ENCODE results near the gene NBDY.

The NBDY gene

DNA sequence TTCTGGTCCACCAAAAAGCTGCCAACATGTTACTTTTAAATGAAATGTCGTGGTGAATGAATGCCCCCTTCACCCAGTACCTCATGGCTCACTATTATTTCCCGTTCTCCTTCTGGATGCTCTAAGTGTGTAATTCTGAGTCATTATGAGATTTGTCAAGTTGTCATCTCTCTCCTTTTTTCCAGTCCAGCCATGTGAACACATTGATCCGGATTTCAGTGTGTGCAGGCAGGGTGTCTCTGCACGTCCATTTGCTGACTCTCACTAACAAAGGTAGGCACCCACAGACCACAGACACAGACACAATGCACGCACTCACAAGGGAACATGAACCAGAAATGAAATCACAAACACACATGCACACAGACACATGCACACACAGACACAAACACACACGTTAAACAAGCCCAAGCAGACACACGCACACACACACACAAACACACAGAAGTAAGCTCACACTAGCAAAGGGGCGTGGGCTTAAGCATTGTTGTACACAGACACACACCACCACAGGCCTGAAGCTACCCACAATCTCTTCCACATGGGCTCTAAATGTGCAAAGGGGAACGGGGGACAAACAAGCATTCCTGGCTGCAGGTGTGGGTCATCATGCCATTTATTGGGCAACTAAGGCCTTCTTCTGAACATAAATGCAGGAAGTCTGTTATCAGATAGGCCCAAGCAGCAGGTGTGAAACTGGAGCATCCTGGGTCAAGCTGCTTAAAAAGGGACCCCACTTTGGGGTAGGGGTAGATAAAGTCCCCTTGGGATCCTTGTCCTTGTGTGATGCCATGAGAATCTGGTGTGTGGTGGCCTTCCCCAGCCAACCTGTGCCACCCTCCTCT lies 58.1 kb downstream of the NBDY start:
- DNase-seq = no peak

DNA sequence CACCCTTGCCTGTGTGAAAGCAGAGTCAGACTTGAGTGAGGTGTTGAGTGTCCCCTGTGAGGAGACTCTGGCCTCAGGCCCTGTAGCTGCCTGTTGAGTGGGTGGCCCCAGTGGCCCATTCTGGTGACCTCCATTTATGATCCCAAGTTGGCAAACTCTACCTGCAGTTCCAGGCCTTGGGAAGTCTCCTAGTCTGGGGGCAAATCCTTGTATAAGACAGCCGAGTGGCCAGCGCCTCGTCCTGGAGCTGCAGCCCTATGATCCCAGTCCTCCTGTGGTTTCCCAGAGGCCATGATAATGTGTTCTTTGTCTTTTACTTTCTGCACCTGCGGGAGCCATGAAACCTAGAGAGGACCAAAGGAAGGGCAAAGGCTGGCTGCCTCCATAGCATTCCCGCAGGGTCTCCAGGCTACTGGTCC lies 58.7 kb downstream of the NBDY start:
- DNase-seq = no peak

DNA sequence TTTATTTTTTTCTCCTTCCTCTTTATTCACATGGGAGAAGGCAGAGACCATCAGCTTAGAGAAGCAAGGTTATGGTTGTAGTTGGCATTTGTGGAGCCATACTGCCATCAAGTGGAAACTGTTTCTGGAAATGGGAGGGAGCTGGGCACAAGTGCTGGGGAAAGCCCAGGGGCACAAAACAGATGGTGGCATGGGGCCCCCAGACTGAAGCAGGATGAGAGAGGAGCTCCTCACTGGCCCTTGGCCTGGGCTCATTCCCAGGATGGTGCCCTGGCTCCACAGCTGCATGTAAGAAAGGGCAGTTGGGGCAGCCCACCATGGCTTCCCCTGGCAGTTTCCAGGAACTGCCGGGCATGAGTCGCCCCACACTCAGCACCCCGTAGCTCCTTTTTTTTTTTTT lies 59.2 kb downstream of the NBDY start:
- no peak for DNase-seq

DNA sequence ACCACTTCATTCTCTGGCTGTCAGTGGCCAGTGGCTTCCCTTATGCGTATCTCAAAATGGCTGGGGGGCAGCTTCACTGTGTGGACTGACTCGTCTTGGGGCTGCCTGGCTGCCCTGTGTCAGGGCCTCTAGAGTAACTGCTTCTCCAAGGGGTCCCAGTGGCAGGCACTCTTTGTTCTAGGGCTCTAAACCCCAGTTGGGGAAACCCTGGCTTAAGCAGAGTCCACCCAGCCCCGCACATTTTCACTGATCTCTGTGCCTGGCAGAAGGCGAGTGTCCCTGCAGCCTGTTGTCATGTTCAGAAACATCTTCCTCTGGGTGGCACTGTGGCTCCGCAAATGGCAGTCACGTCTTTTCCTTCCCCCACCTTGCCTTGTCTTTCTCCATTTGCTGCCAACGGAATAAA lies 59.7 kb downstream of the NBDY start:
- no peak for DNase-seq

DNA sequence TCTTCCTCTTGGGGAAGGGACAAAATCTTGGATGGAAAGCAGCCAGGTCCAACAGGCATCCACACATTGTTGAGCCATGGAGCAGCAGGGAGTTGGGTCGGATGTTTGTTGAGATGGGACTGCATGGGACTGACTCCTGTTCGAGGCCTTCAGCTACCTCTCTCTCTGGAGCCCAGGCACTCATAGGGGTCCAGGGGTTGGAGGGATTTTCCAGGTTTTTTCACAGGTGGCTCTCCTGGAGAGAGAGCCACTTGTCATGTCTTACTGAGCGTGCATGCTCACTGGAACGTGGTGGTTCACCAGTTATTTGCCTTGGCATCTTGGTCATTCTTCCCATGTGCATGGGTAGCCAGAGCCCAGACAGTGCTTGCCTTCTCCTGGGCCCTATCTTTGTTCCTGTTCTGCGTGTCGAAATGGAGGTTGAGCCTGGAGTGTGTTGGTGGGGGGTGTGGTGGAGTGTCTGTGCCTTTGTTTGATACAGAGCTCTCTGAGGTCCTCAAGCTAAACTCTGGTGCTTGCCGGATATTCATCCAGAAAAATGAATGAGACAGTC lies 60.6 kb downstream of the NBDY start:
- DNase-seq = no peak

DNA sequence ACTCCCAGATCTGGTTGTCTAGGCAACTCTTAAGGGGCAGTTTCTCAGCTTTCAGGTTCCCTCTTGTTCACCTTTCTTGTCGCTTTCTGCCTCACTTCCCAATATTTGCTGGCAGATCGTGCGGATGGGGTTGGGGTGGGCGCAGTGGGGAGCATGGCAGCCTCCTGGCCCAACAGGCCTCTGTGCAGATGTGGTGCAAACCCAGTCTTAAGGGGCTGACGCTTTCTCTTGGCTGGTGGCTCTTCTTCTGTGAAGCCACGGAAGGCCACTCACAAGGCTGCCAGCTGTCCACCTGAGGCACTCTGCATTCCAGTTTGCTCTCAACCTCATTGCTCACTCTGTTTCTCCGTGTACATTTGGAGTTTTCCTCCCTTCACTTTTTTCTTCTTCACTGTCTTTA lies 61.7 kb downstream of the NBDY start:
- no peak for DNase-seq

DNA sequence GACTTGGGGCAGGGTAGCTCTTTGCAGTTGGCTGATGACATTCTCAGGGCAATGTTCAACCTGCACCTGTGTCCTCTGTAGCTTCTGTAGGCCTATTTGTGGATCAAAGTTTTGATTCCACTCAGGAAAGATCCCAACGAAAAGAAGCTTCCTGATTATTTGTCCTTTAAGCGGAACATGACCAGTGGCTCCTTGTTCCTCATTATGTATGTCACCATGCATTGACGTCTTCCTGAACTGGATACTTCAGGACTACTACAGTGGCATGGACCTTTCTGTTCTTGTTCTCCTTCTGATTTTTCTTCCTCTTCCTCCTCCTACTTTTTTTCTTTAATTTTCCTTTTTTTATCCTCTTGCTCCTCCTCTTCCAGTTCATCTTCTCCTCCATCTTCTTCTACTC lies 62.4 kb downstream of the NBDY start:
- no peak for DNase-seq

DNA sequence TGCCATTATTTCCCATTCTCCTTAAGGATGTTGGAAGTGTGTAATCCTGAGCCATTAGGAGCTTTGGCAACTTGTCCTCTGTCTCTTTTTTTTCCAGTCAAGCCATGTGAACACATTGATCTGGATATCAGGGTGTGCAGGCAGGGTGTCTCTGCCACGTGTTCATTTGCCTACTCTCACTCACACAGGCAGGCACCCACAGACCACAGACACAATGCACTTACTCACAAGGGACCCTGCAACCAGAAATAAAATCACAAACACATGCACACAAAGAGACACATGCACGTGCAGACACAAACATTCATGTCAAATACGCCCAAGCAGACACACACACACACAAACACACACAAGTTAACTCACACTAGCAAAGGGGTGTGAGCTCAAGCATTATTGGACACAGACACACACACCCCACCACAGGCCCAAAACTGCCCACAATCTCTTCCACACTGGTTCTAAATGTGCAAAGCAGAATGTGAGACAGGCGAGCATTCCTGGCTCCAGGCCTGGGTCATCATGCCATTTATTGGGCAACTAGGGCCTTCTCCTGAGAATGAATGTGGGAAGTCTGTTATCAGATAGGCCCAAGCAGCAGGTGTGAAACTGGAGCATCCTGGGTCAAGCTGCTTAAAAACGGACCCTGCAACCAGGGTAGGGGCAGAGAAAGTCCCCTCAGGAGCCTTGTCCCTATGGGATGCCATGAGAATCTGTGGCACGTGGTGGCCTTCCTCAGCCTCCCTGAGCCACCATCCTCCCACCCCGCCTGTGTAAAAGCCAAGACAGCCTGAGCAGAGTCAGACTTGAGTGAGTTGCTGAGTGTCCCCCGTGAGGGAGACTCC lies 63.4 kb downstream of the NBDY start:
- no peak for DNase-seq

DNA sequence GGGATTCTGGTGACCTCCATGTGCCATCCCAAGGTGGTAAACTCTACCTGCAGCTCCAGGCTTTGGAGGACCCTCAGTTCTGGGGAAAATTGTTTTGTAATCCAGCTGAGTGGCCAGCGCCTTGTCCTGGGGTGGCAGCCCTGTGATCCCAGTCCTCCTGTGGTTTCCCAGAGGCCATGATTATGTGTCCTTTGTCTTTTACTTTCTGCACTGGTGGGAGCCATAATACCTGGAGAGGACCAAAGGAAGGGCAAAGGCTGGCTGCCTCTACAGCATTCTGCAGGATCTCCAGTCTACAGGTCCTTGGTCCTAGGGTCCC lies 64.0 kb downstream of the NBDY start:
- DNase-seq = no peak

DNA sequence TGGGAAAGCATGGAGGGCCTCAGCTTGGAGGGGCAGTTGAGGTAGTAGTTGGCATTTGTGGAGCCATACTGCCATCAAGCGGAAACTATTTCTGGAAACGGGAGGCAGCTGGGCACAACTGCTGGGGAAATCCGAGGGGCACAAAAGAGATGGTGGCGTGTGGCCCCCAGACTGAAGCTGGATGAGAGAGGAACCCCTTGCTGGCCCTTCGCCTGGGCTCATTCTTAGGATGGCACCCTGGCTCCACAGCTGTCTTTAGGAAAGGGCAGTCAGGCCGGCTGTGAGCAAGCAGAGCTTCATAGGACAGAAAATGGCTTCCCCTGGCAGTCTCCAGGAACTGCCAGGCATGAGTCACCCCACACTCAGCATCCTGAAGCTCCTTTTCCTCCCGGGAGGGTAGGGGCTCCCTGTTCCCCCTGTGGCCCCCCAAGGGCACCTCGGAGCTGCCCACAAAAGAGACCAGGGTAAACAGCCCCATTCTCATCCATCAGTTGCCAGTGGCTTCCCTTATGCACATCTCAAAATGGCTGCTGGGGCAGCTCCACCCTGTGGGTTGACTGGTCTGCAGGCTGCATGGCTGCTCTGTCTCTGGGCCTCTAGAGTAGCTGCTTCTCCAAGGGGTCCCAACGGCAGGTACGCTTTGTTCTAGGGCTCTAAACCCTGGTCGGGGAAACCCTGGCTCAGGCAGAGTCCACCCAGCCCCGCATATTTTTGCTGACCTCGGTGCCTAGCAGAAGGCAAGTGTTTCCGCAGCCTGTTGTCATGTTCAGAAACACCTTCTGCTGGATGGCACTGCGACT lies 64.7 kb downstream of the NBDY start:
- no peak for DNase-seq

DNA sequence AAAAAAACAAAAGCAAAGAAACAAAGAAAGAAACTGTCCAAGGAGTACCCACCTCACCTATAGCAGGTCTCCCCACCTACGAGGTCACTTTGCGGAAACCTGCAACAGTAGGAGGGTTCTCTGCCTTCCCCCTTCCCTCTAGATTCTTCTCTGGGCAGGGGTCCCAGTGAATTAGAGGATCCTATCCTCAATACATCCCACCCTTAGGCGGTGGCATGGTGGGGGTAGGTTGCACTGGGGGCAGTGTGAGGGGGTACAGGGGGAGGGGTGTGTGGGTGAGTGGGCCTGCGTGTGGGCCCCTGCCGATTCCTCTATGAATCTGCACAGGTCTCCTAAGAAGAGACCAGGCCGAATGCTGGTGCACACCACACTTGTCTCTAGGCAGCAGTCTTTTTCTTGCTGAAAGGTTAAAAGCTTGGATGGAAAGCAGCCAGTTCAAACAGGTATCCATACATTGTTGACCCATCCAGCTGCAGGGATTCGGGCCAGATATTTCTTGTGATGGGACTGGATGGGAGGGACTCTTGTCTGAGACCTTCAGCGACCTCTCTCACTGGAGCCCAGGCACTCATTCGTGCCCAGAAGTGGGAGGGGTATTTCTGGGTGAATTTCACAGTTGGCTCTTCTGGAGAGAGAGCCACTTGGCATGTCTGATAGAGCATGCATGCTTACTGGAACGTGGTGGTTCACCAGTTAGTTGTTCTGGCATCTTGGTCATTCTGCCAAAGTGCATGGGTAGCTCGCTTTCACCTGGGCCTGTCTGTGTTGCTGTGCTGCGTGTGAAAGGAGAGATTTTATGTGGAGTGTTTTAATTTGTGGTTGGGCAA lies 65.6 kb downstream of the NBDY start:
- DNase-seq = no peak

DNA sequence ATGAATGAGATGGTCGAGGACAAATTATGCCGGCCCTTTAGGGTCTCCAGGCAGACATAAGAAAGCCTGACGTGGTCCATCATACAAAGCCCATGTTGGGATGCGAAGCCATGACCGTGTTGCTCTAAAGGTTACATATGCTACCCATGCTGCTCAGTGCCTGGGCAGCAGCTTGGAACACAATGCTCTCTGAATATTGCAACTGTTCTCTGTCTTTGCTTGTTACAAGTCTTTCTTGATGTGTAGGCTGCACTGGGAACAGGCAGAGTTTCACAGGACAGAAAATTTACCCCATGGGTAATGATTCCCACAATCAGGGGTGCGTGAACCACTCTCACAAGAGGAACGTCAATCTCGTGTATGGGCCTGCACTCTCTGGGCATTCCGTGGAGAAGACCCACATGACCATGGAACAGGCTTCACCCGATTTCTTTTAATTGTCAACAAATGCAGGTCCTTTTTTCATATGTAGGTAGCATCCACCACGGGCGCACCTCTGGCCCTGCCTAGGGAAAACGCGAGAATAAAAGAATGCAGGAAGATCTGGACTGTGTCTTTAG lies 66.3 kb downstream of the NBDY start:
- no peak for DNase-seq

DNA sequence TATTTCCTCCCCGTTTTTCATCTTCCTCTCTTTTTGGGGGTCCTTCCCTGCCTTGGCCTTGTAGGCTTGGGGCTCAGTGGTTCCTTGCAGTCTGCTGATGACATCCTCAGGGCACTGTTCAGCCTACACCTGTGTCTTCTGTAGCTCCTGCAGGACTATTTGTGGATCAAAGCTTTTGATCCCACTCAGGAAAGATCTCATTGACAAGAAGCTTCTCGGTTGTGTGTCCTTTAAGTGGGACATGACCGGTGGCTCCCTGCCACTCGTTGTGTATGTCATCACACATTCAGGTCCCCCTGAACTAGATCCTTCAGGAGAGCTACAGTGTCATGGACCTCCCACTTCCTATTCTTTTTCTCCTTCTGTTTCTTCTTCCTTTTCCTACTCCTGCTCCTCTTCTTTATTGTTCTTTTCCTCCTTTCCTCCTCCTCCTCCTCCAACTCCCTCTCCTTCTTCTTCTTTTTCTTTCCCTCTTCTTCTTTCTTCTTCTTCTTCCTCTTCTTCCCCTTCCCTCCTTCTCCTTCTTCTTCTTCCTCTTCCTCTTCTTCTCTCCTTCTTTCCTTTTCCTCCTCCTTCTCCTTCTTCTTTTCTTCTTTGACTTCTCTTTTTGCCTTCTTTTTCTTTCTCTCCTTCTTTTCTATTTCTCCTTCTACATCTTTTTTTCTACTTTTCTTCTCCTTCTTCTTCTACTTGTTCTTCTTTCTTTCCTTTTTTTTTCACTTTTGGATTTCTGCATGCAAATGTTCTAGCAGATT lies 67.8 kb downstream of the NBDY start:
- no peak for DNase-seq

DNA sequence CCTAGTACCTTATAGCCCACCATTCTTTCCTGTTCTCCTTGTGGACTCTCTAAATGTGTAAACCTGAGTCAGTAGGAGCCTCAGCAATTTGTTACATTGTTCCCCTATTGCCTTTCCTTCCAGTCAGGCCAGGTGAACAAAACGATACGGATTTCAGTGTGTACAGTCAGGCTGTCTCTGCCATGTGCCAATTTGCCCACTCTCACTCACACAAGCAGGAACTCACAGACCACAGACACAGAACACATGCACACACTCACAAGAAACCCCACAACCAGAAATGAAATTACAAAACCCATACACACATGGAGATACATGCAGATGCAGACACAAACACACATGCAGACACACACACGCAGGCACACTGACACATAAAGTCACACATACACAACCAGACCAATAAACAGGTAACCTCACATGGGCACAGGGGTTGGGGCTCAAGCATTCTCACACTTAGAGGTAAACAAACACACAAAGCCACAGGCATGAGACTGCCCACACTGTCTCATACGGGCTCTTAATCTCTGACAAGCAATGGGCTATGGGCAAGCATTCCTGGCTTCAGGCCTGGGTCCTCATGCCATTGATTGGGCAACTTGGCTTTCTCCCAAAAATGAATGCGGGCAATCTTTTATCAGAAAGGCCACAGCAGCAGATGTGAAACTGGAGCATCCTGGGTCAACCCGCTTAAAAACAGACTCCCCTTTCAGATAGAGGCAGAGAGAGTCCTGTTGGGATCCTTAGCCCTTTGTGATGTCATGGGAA lies 68.7 kb downstream of the NBDY start:
- DNase-seq = no peak

DNA sequence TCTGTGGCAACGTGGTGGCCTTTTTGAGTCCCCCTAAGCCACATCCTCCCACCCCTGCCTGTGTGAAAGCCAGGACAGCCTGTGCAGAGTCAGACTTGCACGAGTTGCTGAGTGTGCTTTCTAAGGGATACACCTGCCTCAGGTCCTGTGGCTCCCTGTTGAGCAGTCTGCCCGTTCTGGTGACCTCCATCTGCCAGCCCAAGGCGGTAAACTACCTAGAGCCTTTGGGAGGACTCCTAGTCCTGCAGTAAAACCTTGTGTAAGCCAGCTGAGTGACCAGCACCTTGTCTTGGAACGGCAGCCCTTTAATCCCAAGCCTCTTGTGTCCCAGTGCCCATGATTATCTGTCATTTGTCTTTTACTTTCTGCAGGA lies 69.3 kb downstream of the NBDY start:
- no peak for DNase-seq

DNA sequence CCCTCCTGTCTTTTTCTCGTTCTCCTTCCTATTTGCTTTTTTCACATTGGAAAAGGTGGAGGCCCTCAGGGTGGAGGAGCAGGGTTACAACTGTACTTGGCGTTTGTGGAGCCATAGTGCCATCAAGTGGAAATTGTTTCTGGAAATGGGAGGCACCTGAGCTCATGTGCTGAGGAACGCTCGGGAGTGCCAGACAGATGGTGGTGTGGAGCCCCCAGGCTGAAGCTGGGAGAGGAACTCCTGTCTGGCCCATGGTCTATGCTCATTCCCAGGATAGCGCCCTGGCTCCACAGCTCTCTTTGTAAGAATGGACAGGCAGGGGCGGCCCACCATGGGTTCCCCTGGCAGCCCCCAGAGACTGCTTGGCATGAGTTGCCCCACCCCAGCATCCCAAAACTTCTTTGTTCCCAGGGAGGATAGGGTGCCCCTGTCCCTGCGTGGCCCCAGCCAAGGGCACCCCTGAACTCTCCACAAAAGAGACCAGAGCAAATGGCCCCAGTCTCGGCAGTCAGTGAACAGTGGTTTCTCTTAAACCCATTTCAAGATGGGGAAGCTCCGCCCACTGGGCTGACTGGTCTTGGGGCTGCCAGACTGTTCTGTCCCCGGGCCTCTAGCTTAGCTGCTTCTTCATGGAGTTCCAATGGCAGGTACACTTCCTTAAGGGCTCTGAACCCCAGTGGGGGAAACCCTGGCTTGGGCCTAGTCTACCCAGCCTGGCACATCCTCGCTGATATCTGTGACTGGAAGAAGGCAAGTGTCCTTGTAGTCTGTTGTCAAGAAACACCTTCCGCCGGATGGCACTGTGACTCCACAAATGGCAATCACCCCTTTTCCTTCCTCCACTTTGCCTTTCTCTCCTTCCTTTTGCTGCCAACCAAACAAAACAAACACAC lies 70.1 kb downstream of the NBDY start:
- no peak for DNase-seq

DNA sequence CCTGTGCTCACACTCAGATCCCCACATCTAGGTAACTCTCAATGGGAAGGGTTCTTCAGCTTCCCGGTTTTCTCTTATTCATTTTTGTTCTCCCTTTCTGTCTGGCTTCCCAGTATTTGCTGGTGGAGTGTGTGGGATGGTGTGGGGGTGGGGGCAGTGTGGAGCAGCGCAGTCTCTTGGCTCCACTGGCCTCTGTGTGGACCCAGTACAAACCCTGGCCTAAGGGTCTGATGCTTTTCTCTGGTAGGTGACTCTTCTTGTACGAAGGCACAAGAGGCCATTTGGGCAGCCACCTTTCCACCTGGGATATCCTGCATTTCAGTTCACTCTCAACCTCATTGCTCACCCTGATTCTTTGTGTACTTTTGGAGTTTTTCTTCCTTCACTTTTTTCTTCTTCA lies 71.3 kb downstream of the NBDY start:
- no peak for DNase-seq

DNA sequence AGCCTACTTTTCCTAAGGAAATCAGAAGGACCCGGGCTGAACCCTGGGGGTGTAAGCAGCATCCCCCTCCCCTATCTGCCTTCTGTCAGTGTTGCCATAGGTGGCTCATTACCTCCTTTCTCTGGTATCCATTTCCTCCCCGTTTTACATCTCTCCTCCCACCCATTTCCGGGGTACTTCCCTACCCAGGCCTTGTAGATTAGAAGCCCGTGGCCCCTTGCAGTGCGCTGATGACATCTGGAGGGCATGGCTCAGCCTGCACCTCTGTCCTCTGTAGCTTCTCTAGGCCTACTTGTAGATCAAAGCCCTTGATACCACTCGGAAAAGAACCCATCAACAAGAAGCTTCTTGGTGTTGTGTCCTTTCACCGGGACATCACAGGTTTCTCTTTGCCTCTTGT lies 71.8 kb downstream of the NBDY start:
- DNase-seq = no peak

DNA sequence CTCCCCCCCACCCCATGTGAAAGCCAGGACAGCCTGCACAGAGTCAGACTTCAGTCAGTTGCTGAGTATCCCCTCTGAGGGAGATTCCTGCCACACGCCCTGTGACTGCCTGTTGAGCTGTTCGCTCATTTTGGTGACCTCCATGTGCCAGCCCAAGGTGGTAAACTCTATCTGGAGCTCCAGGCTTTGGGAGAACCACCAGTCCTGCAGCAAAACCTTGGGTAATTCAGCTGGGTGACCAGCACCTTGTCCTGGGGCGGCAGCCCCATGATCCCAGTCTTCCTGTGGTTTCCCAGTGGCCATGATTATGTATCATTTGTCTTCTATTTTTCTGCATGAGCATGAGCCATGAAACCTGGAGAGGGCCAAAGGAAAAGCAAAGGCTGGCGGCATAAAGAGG lies 73.4 kb downstream of the NBDY start:
- no peak for DNase-seq
